Activated CD4-positive, alpha-beta T cell treated with anti-CD3 and anti-CD28 coated beads for 1 hour (primary cell): Measurements from ENCODE around the gene MGA.

Source experiments
- DNase-seq: peaks from one replicate; pipeline ENCODE4 v3.0.0-alpha.2; 2020

The MGA gene

GRCh38 chr15:41810651-41811431, 150.6 kb downstream of the MGA start:
- DNase-seq, result no peak

GRCh38 chr15:41811432-41812195, 151.4 kb downstream of the MGA start:
- peak; percentile 59 for DNase-seq

DNA sequence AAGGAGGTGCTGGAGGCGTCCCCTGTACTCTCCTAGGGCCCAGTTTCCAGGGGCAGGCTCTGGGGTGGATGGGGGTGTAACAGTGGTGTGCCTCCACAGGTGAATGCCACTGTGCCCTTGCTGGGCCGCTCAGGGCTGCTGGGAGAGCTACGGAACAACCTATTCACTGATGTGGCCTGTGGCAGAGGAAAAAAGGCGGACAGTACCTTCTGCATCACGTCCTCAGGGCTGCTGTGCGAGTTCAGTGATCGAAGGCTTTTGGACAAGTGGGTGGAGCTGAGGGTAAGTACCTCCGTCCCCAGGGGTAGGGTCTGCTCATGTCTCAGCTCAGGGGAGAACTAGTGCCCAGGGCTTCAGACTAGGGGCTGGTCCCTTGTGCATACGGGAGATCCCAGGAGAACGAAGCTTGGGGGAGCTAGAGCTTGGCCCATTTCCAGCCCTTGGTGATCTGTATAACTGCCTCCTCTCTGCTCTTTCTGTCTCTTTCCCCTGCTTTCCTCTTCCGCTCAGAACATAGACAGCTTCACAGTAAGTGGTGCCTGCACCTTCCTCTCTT, 152.7 kb downstream of the MGA start:
- no peak for DNase-seq

DNA sequence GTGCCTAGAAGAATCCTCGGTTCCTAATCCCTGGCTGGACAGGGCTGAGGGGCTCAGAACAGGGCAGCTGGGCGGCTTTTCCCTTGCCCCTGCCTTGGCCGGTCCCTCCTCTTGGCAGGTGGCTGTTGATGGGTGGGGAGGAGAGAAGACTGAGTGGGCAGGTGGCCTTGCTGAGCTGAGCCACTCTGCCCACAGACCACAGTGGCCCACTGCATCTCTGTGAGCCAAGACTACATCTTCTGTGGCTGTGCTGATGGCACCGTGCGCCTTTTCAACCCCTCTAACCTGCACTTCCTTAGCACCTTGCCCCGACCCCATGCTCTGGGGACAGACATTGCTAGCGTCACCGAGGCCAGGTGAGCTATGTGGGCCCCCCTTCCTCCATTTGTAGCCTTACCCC, 153.2 kb downstream of the MGA start:
- no peak for DNase-seq

DNA sequence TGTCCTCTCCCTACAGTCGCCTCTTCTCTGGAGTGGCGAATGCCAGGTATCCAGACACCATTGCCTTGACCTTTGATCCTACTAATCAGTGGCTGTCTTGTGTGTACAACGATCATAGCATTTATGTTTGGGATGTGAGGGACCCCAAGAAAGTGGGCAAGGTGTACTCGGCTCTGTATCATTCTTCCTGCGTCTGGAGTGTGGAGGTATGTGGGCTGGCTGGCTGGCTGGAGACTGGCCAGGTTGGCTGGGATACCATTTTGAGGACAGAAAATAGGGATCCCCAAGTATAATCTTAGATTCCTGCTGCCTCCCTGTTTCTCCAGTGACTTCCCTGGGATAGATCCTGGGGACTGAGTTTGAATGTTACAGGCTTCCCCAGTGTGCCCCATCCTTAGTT, 154.3 kb downstream of the MGA start:
- no peak for DNase-seq

- no peak for DNase-seq
Measured at GRCh38 chr15:41816788-41817187, 156.6 kb downstream of the MGA start.

DNA sequence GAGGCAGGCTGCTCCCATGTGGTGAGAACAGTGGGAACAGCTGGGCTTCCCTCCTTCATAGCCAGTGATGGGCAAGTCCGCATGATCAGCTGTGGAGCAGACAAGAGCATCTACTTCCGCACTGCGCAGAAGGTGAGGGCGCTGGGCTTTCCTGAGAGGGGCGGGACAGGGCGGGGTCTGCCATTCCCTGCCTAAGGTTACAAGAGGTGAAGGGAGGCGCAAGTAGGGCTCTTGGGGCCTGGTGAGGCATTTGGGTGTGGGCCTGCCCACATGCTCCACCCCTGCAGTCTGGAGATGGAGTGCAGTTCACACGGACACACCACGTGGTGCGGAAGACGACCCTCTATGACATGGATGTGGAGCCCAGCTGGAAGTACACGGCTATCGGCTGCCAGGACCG, 157.1 kb downstream of the MGA start:
- no peak for DNase-seq

GRCh38 chr15:41817781-41818180, 157.6 kb downstream of the MGA start:
- no peak for DNase-seq

DNA sequence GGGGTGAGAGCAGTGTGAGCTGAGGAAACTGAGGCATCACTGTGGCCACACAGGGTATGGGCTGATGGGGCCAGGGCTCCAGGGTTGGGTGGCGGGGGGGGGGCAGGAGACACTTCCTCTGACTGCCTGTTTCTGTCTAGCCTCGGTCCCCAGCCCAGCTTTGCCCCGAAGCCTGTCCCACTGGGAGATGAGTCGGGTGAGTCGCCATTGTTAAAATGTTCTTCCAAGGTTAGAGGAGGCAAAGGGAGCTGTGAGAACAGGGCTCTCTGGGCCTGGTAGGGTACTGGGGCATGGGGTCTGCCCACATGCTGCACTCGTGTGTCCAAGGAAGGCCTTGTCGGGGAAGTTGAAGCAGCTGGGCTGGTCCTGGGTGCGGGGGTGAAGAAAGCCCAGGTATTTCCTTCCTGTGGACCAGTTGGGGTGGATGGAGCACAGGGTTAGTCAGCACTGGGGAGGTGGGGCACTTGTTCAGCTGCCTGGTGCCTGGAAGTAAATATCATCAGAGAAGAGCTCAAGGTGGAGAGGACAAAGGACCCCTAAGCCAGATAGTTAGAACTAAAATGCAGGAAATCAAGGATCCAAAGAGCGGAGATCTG, 159.3 kb downstream of the MGA start:
- DNase-seq, result no peak

- no peak for DNase-seq
Measured at GRCh38 chr15:41820791-41821423, 160.7 kb downstream of the MGA start.

- DNase-seq, result no peak
Measured at GRCh38 chr15:41821831-41822230, 161.6 kb downstream of the MGA start.

GRCh38 chr15:41822471-41822870, 162.3 kb downstream of the MGA start:
- DNase-seq, result no peak
